GM10266 (cell line): ENCODE data around the gene DNASE1L2.

ENCODE experiments used
- DNase-seq: peaks from one replicate; pipeline ENCODE4 v3.0.0; 2012; ENCODE audit errors: extremely low spot score
- TF ChIP-seq, protein P1 (sequence below): IDR thresholded peaks from 2 replicates; pipeline ENCODE4 v1.5.1; 2012; ENCODE audit warnings: mild to moderate bottlenecking, low read depth; ENCODE audit not compliant: control insufficient read depth, insufficient read depth; ENCODE audit errors: missing control alignments

Gene DNASE1L2

DNA sequence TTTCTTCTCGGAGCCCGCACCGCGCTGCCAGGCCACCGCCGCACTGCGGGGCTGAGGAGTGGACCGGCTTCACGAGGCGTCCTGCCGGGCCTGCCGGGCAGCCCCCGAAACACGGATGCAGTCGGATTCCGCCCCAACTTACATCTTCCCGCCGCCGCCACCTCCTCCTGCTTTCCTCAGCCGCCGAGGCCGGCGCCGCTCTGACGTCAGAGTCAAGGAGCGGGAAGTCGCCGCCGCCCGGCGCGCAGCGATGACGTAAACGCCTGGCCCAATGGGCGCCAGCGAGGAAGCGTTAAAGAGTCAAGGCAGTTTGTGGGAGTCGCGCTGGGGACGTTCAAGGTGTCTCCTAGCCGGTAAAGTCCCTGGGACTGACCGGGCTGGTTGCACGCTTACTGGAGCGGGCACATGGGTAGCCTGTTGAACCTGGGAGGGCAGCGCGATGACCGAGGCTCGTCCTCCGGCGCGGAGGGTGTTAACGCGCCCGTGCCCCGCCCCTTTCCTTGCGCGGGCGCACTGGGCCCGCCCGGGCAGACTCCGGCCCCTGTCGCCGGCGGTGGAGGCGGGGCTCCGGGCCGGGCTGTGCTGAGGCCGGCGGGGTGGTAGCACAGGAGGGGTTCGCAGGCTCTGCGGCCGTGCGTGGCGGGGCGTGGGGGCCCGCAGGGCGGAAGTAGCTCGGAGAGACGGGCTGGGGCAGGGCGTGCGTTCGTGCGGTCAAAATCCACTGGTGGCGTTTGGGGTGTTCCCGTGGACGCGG is 31.8 kb downstream of the DNASE1L2 start, which contains the start of gene RNPS1:
Gene RNPS1, minus strand, starts transcription at position 214 of the 754 bp plus-strand sequence. CDS start 3,483 bp downstream, outside the sequence.
- peak; percentile 100 for DNase-seq
- TF ChIP-seq, protein P1, sequence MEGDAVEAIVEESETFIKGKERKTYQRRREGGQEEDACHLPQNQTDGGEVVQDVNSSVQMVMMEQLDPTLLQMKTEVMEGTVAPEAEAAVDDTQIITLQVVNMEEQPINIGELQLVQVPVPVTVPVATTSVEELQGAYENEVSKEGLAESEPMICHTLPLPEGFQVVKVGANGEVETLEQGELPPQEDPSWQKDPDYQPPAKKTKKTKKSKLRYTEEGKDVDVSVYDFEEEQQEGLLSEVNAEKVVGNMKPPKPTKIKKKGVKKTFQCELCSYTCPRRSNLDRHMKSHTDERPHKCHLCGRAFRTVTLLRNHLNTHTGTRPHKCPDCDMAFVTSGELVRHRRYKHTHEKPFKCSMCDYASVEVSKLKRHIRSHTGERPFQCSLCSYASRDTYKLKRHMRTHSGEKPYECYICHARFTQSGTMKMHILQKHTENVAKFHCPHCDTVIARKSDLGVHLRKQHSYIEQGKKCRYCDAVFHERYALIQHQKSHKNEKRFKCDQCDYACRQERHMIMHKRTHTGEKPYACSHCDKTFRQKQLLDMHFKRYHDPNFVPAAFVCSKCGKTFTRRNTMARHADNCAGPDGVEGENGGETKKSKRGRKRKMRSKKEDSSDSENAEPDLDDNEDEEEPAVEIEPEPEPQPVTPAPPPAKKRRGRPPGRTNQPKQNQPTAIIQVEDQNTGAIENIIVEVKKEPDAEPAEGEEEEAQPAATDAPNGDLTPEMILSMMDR = no peak

DNA sequence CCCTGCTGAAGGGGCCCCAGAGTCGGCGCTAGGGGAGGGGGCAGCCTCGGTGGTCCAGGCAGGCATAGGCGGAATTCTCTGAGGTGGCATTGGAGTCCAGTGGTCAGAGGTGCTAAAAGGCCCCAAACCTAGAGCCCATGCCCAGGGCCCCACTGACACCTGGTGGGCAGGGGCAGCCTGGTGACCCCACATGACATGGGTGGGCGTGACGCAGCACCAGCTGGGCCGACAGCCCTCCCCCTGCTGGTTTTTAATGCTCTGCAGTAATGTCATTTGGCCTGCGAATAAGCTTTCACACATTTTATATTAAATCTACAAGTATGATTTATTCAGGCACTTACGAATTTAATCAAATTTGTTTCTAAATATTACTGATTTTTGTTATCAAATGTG is 33.8 kb downstream of the DNASE1L2 start:
- TF ChIP-seq, protein P1 = no peak

DNA sequence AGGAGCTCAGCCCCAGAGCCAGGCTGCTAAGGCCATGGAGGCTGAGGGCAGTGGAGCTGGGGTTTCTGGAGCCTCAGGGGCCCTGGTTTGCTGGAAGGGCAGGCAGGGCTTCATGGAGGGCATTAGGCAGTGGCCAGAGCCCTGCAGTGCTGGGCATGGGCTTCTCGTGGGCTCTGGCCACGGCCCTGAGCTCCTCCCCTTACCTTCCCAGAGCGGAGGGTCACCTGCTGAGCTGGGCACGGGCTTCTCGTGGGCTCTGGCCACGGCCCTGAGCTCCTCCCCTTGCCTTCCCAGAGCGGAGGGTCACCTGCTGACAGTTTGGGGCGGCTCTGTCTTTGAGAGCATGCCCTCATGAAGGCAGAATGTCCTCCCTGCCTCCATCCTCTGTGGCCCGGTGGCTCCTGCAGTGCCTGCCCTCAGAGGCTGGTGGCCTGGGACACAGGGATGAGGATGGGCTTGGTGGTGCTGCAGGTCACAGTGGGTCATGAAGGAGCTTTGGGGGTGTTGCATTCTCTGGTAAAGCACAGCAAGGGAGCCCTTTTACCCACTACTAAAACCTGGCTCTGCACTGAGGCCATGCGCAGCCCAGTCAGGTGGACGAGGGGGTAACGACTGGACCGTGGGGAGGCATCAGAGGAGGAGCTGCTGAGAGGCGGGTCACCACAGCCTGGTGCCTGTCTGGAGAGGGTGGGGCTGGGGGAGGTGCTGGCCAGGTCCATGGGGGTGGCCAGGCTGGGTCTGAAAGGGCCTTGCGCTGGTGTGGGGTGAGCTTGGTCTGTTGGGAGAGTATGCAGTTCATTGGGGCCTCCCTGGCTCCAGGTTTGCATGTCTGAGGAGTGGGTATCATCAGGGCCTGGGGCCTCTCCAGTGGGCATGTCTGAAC is 34.6 kb downstream of the DNASE1L2 start:
- DNase-seq = no peak
- TF ChIP-seq, protein P1 = no peak

More for the DNA sequence above, 33.8 kb downstream of the DNASE1L2 start:
- DNase-seq = no peak

DNA sequence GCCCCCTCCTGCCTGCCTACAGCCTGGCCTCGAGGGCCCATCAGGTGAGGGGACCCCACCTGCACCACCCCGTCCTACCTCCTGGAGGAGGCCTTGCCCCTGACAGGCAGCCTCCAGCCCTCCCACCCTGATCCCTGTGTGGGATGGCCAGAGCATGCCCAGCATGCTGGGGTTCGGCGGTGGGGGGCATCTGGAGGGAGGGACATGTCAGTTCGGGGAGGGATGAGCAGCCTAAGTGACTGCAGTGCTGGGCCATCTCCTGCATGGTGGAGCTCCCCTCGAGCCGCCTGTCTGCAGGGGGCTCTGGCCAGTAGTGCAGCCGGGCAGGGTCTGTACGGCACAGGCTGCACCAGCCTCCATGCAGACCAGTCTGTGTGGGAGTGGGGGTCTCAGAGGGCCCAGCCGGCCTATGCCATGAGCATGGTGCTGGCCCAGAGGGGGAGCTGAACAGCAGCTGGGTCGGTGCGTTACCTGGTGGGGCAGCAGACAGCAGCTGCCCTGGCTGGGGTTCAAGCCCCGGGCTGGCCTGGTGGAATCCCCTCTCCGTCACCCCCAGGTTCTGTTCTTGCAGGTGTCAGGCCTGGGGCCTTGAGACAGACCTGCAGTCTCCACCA is 35.7 kb downstream of the DNASE1L2 start:
- DNase-seq = no peak
- TF ChIP-seq, protein P1 = no peak

DNA sequence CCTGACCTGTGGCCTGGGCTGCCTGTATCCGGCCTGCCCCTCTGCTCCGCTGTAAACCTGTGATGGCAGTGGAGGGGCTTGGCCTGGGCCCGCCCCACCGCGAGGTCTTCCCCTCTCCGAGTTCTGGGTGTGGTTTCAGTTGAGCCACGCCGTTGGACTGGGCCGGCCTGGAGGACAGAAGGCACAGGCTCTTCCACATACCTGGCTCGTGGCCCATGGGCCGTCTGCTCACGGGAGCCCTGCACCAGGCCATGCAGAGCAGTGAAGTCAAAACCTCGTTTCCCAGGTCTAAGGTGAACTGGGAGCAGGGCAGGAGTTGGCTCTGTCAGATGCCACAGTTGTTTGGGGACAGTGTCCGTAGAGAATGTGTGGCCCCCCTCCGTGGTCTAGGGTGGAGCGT is 37.2 kb downstream of the DNASE1L2 start:
- no peak for DNase-seq
- TF ChIP-seq, protein P1 = no peak

DNA sequence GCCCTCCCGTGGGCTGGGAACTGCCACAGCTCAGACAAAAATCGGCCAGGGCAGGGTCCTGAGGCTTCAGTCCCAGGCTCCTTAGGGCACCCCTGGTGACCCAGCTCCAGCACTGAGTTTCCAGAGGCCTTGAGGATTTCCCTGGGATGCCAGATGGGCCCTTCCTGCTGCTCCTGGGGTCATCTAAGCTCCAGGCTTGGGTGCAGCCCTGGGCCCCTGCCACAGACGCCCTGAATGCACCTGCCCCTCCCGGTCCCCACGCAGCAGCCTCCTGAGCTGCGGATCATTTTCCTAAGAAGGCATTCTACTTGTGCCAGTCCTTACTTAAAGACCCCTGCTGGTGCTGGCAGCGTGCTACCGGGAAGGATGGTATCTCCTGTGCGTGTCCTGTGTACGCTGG is 37.7 kb downstream of the DNASE1L2 start:
- TF ChIP-seq, protein P1 = no peak
- no peak for DNase-seq
